K562 (cell line): ENCODE data around the gene PNMA6F.

ENCODE experiments used
- ERF ChIP-seq: fragments of 450-650 bp; formaldehyde crosslinking; IDR thresholded peaks from 2 replicates; pipeline ENCODE4 v1.4.0; 2020; ENCODE audit warnings: mild to moderate bottlenecking, mixed read lengths
- ETV6 ChIP-seq, 3 experiments: fragments of 150-350 bp in 1 of 3; sonication (generic) in 1 of 3; formaldehyde crosslinking in 1 of 3; IDR thresholded peaks; 2 replicates each; pipeline versions ENCODE4 v1.6.1 to v1.8.0; 2014 to 2022; ENCODE audit warnings: borderline replicate concordance in 2 of 3, low read depth in 2 of 3, antibody characterized with exemption in 1 of 3, low read length in 1 of 3, mild to moderate bottlenecking in 1 of 3, missing genetic modification reagents in 1 of 3
- EZH2 ChIP-seq: IDR thresholded peaks from 2 replicates; pipeline ENCODE4 v1.6.1; 2012; ENCODE audit warnings: low read depth, mild to moderate bottlenecking, inconsistent platforms, low read length, borderline replicate concordance
- JUN ChIP-seq, 2 experiments: sonication (generic) in 1 of 2; formaldehyde crosslinking in 1 of 2; IDR thresholded peaks; 2 replicates each; pipeline versions ENCODE4 v1.6.1 to v1.8.0; 2012 to 2022; ENCODE audit warnings: borderline replicate concordance in 2 of 2, mild to moderate bottlenecking in 2 of 2, improper control_type of control experiment in 1 of 2, low read depth in 1 of 2, low read length in 1 of 2, missing genetic modification reagents in 1 of 2
- KDM1A ChIP-seq, 2 experiments: fragments of 450-650 bp; IDR thresholded peaks; 2 replicates each; pipeline ENCODE4 v1.6.1; 2016; ENCODE audit warnings: mild to moderate bottlenecking in 2 of 2
- KLF13 ChIP-seq: fragments of 450-650 bp; IDR thresholded peaks from 2 replicates; pipeline ENCODE4 v1.6.1; 2016; ENCODE audit warnings: missing genetic modification characterization, low read depth, mild to moderate bottlenecking, missing compliant biosample characterization, moderate library complexity, borderline replicate concordance
- MXI1 ChIP-seq: IDR thresholded peaks from 2 replicates; pipeline ENCODE4 v1.6.1; 2011; ENCODE audit warnings: low read depth, mild to moderate bottlenecking, improper control_type of control experiment, low read length
- MYNN ChIP-seq, 2 experiments: sonication (generic); formaldehyde crosslinking in 1 of 2; IDR thresholded peaks; 2 replicates each; pipeline versions ENCODE4 v1.5.0 to v1.6.1; 2016 to 2020; ENCODE audit warnings: antibody characterized with exemption in 1 of 2, missing genetic modification reagents in 1 of 2
- PCBP2 ChIP-seq: fragments of 200-400 bp; formaldehyde crosslinking; IDR thresholded peaks from 2 replicates; pipeline ENCODE4 v1.6.1; 2018; ENCODE audit warnings: low read length, low read depth, mild to moderate bottlenecking, moderate library complexity; ENCODE audit not compliant: poor library complexity, severe bottlenecking
- POLR2A ChIP-seq: fragments of 450-650 bp; conservative IDR thresholded peaks from 2 replicates; pipeline ENCODE4 v1.6.1; 2016
- RFX5 ChIP-seq: IDR thresholded peaks from 2 replicates; pipeline ENCODE4 v1.6.1; 2011; ENCODE audit warnings: low read depth, mild to moderate bottlenecking, improper control_type of control experiment, low read length
- ZC3H4 ChIP-seq: sonication (generic); formaldehyde crosslinking; IDR thresholded peaks from 2 replicates; pipeline ENCODE4 v1.9.0; 2021; ENCODE audit warnings: missing genetic modification reagents, borderline replicate concordance
- ZZZ3 ChIP-seq: fragments of 450-650 bp; IDR thresholded peaks from 2 replicates; pipeline ENCODE4 v1.6.1; 2016; ENCODE audit warnings: antibody characterized with exemption, mild to moderate bottlenecking, moderate library complexity
- TF ChIP-seq, protein P1 (sequence below), 2 experiments: fragments of 200-800 bp in 1 of 2; sonication (Bioruptor generic) in 1 of 2; sonication (generic) in 1 of 2; formaldehyde crosslinking in 1 of 2; IDR thresholded peaks in 1 of 2; conservative IDR thresholded peaks in 1 of 2; 2 replicates each; pipeline versions ENCODE4 v1.5.0 to v1.6.1; 2016 to 2020; ENCODE audit warnings: missing compliant biosample characterization in 1 of 2, missing genetic modification characterization in 1 of 2, missing genetic modification reagents in 1 of 2

DNA sequence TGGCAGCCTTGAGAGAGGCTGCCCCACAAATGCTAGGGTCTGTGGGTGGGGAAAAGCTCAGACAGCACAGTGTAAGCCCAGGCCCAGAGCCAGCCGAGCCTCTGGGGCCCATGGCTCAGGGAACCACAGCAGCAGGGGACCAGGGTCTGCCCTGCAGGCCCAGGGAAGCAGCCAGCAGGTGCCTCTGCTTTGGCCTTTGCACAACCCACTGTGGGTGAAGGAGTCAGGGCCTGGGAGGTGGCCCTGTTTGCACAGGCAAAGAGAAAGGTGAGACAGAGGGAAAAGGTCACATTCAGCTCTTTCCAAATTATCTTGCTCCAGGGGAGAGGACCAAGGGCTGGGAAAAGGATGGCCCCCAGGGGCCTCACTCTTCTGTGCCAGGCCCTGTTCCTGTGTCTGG is 8.7 kb downstream of the PNMA6F start:
- TF ChIP-seq EZH2 = no peak
- TF ChIP-seq ERF (CRISPR knock-in tag) = no peak
- TF ChIP-seq KDM1A (IDR thresholded peaks at IDR 0.05) = no peak
- no peak for TF ChIP-seq RFX5
- no peak for TF ChIP-seq ETV6 (IDR thresholded peaks at IDR 0.05; ENCODE audit: borderline replicate concordance in 1 of 2, low read depth in 2 of 2, low read length in 1 of 2)
- no peak for TF ChIP-seq ETV6 (CRISPR knock-in tag; IDR thresholded peaks at IDR 0.05; ENCODE audit: borderline replicate concordance)
- no peak for TF ChIP-seq MYNN (IDR thresholded peaks at IDR 0.05)
- no peak for TF ChIP-seq MYNN (CRISPR knock-in tag; IDR thresholded peaks at IDR 0.05)
- no peak for TF ChIP-seq ZC3H4 (CRISPR knock-in tag)
- TF ChIP-seq ZZZ3 = no peak
- TF ChIP-seq KLF13 (tag) = no peak
- no peak for TF ChIP-seq MXI1
- TF ChIP-seq POLR2A = no peak
- TF ChIP-seq PCBP2 = no peak
- TF ChIP-seq, protein P1, sequence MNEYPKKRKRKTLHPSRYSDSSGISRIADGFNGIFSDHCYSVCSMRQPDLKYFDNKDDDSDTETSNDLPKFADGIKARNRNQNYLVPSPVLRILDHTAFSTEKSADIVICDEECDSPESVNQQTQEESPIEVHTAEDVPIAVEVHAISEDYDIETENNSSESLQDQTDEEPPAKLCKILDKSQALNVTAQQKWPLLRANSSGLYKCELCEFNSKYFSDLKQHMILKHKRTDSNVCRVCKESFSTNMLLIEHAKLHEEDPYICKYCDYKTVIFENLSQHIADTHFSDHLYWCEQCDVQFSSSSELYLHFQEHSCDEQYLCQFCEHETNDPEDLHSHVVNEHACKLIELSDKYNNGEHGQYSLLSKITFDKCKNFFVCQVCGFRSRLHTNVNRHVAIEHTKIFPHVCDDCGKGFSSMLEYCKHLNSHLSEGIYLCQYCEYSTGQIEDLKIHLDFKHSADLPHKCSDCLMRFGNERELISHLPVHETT (CRISPR knock-in tag; conservative IDR thresholded peaks at IDR 0.05 in 1 of 2, IDR thresholded peaks at IDR 0.05 in 1 of 2) = no peak
- TF ChIP-seq JUN (IDR thresholded peaks at IDR 0.05; ENCODE audit: borderline replicate concordance, low read depth, low read length) = no peak
- TF ChIP-seq JUN (CRISPR knock-in tag; IDR thresholded peaks at IDR 0.05; ENCODE audit: borderline replicate concordance) = no peak
